DOHH2 (cell line): Measurements from ENCODE around the gene RASA3.

ENCODE experiments used
- EZH2phosphoT487 ChIP-seq: fragments of 200-600 bp; sonication (generic); IDR thresholded peaks from 2 replicates; pipeline ENCODE4 v1.6.1; 2017; ENCODE audit warnings: borderline replicate concordance, mild to moderate bottlenecking, antibody characterized with exemption, low read length, moderate library complexity, mixed read lengths
- TF ChIP-seq, protein P1 (sequence below): fragments of 200-600 bp; sonication (generic); IDR thresholded peaks from one replicate; pipeline ENCODE4 v1.5.1; 2014; ENCODE audit warnings: antibody characterized with exemption, mild to moderate bottlenecking, low read depth, low read length; ENCODE audit not compliant: poor library complexity, severe bottlenecking

DNA sequence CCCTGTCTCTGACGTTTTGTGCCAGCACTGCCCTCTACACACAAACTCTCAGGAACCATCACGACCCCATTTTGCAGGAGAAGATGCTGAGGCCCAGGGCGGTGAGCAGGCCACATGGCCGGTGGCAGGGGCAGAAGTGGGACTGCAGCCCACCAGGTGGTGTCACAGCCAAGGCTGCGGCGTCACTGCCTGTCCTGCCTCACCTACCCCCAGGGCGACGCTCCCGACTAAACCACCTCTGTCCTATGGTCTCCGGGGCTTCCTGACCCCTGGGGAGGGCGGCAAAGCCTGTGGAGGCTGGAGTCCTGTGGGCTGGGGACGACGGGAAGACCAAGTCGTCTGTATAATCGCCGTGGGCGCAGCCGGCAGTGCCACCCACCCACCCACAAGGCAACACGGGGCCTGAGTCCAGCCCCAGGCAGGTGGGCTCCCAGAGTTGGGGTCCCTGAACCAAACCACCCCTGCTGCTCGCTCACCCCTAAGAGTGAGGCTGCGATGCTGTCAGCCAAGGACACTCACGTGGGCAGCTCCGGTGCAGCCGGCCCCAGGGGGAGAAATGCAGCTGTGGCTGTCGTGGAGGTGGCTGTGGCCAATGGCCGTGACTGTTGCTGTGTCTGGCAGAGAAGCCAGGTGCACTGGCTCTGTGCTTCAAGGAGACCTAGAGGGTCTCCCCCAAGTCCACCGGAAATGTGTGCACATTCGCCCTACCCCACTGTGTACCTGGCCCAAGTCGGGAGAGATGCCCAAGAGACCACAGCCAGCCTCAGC is 29.7 kb downstream of the RASA3 start:
- TF ChIP-seq, protein P1, sequence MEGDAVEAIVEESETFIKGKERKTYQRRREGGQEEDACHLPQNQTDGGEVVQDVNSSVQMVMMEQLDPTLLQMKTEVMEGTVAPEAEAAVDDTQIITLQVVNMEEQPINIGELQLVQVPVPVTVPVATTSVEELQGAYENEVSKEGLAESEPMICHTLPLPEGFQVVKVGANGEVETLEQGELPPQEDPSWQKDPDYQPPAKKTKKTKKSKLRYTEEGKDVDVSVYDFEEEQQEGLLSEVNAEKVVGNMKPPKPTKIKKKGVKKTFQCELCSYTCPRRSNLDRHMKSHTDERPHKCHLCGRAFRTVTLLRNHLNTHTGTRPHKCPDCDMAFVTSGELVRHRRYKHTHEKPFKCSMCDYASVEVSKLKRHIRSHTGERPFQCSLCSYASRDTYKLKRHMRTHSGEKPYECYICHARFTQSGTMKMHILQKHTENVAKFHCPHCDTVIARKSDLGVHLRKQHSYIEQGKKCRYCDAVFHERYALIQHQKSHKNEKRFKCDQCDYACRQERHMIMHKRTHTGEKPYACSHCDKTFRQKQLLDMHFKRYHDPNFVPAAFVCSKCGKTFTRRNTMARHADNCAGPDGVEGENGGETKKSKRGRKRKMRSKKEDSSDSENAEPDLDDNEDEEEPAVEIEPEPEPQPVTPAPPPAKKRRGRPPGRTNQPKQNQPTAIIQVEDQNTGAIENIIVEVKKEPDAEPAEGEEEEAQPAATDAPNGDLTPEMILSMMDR: no peak
- no peak for TF ChIP-seq EZH2phosphoT487
